CD4-positive, alpha-beta T cell (primary cell): ENCODE measurements around the gene ZNF175. TPM values are rescaled to one million over a fixed set of nuclear protein-coding genes. Genes with fewer than 3 reads are reported as not detected.

Experiments used
- ATAC-seq: fragments of 200-7000 bp; cut with Tn5 transposase; one replicate; pipeline ENCODE4 v1.10.0; 2022; ENCODE audit warnings: mild to moderate bottlenecking; ENCODE audit not compliant: poor library complexity
- CTCF ChIA-PET: fragments of 350-600 bp; sonication (Branson Sonifier 250); formaldehyde crosslinking; loops from one replicate; lab custom pipeline; 2021; ENCODE audit warnings: antibody characterized with exemption, inconsistent platforms; lab: Charles Lee
- POLR2A ChIA-PET: fragments of 350-600 bp; sonication (Branson Sonifier 250); formaldehyde crosslinking; loops from one replicate; lab custom pipeline; 2021; ENCODE audit warnings: antibody characterized with exemption, inconsistent platforms; lab: Charles Lee
- DNase-seq, 14 experiments: peaks; one replicate each; pipeline ENCODE4 v3.0.0-alpha.2; 2013 to 2020; ENCODE audit warnings: mixed read lengths in 2 of 14
- H3K27ac ChIP-seq, 2 donors: one replicate each; pipeline versions ENCODE4 v1.5.1 to v1.7.0; 2013; ENCODE audit warnings: low read length in 2 of 2, low read depth in 1 of 2, mild to moderate bottlenecking in 1 of 2
- H3K27me3 ChIP-seq, 2 experiments: 1 replicate in 1 of 2; 2 replicates in 1 of 2; pipeline versions ENCODE4 v1.6.1 to v1.7.0; 2013; ENCODE audit warnings: low read length in 2 of 2, control low read depth in 1 of 2, mild to moderate bottlenecking in 1 of 2, moderate library complexity in 1 of 2; ENCODE audit not compliant: insufficient read depth in 2 of 2, control insufficient read depth in 1 of 2
- H3K36me3 ChIP-seq: one replicate; pipeline ENCODE4 v1.6.1; 2013; ENCODE audit warnings: low read length, control low read depth; ENCODE audit not compliant: insufficient read depth
- H3K4me1 ChIP-seq: one replicate; pipeline ENCODE4 v1.6.1; 2013; ENCODE audit warnings: low read length, control low read depth; ENCODE audit not compliant: insufficient read depth
- H3K4me3 ChIP-seq: one replicate; pipeline ENCODE4 v1.5.1; 2013; ENCODE audit warnings: mild to moderate bottlenecking, low read length, moderate library complexity
- H3K9me3 ChIP-seq, 2 experiments: 1 replicate in 1 of 2; 2 replicates in 1 of 2; pipeline versions ENCODE4 v1.6.1 to v1.7.0; 2013; ENCODE audit warnings: low read length in 2 of 2, mild to moderate bottlenecking in 2 of 2, control low read depth in 1 of 2, moderate library complexity in 1 of 2; ENCODE audit not compliant: control insufficient read depth in 1 of 2, insufficient read depth in 1 of 2
- H3K27ac Mint-ChIP-seq: one replicate; pipeline ENCODE4 v1.8.0; 2020; ENCODE audit warnings: mixed read lengths
- H3K27me3 Mint-ChIP-seq: one replicate; pipeline ENCODE4 v1.8.0; 2021; ENCODE audit warnings: mixed read lengths
- H3K36me3 Mint-ChIP-seq: one replicate; pipeline ENCODE4 v1.8.0; 2021; ENCODE audit warnings: low read depth, mixed read lengths
- H3K4me1 Mint-ChIP-seq: one replicate; pipeline ENCODE4 v1.8.0; 2021; ENCODE audit warnings: low read depth, mixed read lengths
- H3K4me3 Mint-ChIP-seq: one replicate; pipeline ENCODE4 v1.8.0; 2020; ENCODE audit warnings: mild to moderate bottlenecking, mixed read lengths
- H3K9me3 Mint-ChIP-seq: one replicate; pipeline ENCODE4 v1.8.0; 2020; ENCODE audit warnings: mixed read lengths
- intact Hi-C, 2 experiments: fragments of 100-400 bp; cut with DNase I in 1 of 2; cut with micrococcal nuclease in 1 of 2; formaldehyde crosslinking; loops; one replicate each; pipeline versions ENCODE4 v1.15.1 to v1.9.0; 2023 to 2025; cut with DNase I, micrococcal nuclease
- total RNA-seq, 174 experiments: library from RNA in 2 of 174; stranded (reverse) in 2 of 174; gene quantifications; one replicate each; pipeline ENCODE4 v1.2.3 and lab custom pipeline; 2021 to 2026
- TF ChIP-seq, protein P1 (sequence below): fragments of 200-600 bp; IDR thresholded peaks from one replicate; pipeline ENCODE4 v1.8.0; 2022; ENCODE audit warnings: antibody characterized with exemption, mild to moderate bottlenecking

Gene ZNF175
- total RNA-seq, 2 experiments from 2014 or later = 1.1 to 1.9 TPM

DNA sequence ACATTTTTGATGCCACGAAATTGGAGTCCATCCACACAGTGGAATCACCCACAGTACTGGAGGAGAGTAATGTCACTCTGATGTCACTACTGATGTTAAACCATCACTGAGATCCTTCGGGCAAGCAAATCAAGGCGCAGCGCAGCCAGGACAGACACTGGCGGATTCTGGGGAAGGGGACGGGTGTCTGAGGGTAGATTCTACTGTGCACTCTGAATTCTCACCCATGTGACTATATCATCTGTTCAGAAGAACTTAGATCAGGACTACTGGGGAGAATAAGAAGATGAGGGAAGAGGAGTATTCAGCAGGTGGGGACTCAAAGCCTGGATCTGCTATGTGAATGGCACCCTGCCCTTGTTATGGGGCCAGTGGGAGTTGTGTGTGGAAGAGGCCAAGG is 27.0 kb upstream of the ZNF175 start:
- Mint-ChIP-seq H3K4me3 (no peak overlapping the region), H3K4me1 (peaks cover 12% of the 10 kb centered on the region), H3K27ac (no peak overlapping the region), H3K36me3 (no peaks in the 10 kb centered on the region), H3K27me3 (peaks cover 60% of the 10 kb centered on the region), H3K9me3 (no peaks in the 10 kb centered on the region)
- ChIA-PET POLR2A (no interaction called here), CTCF (no interaction called here)
- no peaks in the 10 kb centered on the region for H3K36me3 ChIP-seq
- ATAC-seq = no peak
- H3K9me3 ChIP-seq = no peaks in the 10 kb centered on the region
- TF ChIP-seq, protein P1, sequence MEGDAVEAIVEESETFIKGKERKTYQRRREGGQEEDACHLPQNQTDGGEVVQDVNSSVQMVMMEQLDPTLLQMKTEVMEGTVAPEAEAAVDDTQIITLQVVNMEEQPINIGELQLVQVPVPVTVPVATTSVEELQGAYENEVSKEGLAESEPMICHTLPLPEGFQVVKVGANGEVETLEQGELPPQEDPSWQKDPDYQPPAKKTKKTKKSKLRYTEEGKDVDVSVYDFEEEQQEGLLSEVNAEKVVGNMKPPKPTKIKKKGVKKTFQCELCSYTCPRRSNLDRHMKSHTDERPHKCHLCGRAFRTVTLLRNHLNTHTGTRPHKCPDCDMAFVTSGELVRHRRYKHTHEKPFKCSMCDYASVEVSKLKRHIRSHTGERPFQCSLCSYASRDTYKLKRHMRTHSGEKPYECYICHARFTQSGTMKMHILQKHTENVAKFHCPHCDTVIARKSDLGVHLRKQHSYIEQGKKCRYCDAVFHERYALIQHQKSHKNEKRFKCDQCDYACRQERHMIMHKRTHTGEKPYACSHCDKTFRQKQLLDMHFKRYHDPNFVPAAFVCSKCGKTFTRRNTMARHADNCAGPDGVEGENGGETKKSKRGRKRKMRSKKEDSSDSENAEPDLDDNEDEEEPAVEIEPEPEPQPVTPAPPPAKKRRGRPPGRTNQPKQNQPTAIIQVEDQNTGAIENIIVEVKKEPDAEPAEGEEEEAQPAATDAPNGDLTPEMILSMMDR = no peak
- no peak overlapping the region for H3K27ac ChIP-seq
- H3K27me3 ChIP-seq = peaks cover 15 to 22% of the 10 kb centered on the region in 2 experiments
- H3K4me1 ChIP-seq = peaks cover 4% of the 10 kb centered on the region
- DNase-seq = no peak
- intact Hi-C loops = no loop called here
- no peak overlapping the region for H3K4me3 ChIP-seq

DNA sequence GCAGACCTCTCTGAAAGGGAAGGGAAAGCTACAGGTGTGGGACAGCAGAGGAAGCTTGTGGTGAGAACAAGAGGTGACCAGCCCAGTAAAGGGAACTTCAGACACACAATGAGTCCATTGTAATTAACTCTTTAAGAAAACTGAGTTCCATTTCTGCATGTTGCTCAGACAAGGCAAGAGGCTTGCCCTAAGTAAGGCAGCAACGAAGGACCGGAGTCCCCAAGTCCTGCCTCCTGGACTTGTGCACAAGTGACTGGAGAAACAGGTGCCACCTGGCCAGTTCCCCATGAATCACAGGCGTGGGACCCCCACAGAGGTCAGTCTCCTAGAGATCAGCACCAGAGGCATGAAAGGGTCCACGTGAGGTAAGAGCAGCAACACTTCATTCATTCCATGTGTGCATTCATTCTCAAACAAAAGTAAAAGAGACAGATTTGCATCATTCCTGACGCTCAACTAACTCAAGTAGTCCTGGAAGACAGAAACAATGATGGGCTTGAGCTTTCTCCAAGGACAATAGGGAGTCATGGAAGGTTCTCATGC is 24.9 kb upstream of the ZNF175 start:
- CTCF ChIA-PET = no interaction called here
- Mint-ChIP-seq H3K9me3 (no peaks in the 10 kb centered on the region), H3K36me3 (no peaks in the 10 kb centered on the region), H3K4me3 (no peak overlapping the region), H3K27me3 (peaks cover 64% of the 10 kb centered on the region), H3K4me1 (peaks cover 16% of the 10 kb centered on the region), H3K27ac (no peak overlapping the region)
- intact Hi-C loops = no loop called here
- DNase-seq (no peak), ATAC-seq (no peak)
- Histone ChIP-seq H3K36me3 (no peaks in the 10 kb centered on the region), H3K4me3 (no peak overlapping the region), H3K4me1 (peaks cover 4% of the 10 kb centered on the region), H3K9me3 (peaks cover 0 to 5% of the 10 kb centered on the region in 2 experiments), H3K27me3 (peaks cover 15 to 22% of the 10 kb centered on the region in 2 experiments), H3K27ac (no peak overlapping the region)
- TF ChIP-seq, protein P1 = no peak
- POLR2A ChIA-PET = no interaction called here

DNA sequence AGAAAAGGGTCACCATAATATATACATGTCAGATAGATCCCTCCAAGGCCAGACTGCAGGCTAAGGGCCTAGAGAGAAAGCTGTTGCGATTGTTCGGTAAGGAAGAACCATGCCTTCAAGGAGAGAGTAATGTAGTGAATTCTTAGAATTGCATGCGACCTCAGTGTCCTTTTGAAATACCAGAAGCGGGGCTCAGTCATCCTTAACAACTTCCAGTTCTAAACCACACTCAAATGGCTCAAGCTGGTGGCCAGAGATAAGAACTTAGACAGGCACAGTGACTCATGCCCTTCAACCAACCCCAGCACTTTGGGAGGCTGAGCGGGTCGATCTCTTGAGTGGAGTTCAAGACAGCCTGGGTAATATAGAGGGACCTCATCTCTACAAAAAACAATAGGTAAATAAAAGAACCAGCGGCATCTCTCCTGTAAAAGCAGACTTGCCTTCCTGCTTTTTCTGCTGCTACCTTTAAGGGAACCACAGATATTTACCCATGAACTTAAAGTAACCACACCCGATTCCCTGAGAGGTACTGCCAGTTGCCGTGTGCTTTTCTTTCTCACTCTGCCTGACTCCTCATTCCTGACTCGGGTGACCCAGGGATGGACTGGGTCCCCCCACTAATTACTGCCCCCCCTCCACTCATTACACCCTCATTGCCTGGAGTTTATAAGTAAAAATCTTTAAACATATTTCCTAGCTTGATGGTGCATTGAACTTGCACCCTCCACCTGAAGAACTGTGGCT is 24.3 kb upstream of the ZNF175 start:
- ATAC-seq (no peak), DNase-seq (peak in 2 of 14 experiments; percentile 22 to 24)
- Mint-ChIP-seq H3K4me1 (peaks cover 23% of the 10 kb centered on the region), H3K4me3 (no peak overlapping the region), H3K36me3 (no peaks in the 10 kb centered on the region), H3K9me3 (no peaks in the 10 kb centered on the region), H3K27me3 (peaks cover 64% of the 10 kb centered on the region), H3K27ac (no peak overlapping the region)
- no peak overlapping the region for H3K27ac ChIP-seq
- H3K27me3 ChIP-seq = peaks cover 21 to 23% of the 10 kb centered on the region in 2 experiments
- intact Hi-C loops = no loop called here
- peaks cover 0 to 5% of the 10 kb centered on the region in 2 experiments for H3K9me3 ChIP-seq
- H3K36me3 ChIP-seq = no peaks in the 10 kb centered on the region
- ChIA-PET CTCF (no interaction called here), POLR2A (no interaction called here)
- H3K4me3 ChIP-seq = no peak overlapping the region
- peaks cover 9% of the 10 kb centered on the region for H3K4me1 ChIP-seq
- TF ChIP-seq, protein P1 = no peak
